NCI-H82 treated with DMSO at 0.1 percent for 48 hours (cell line): Measurements from ENCODE around the gene CSK.

Experiments used
- DNase-seq: peaks from one replicate; lab custom pipeline; 2025; ENCODE audit not compliant: unreplicated experiment; lab: John Stamatoyannopoulos, UW

Gene CSK

DNA sequence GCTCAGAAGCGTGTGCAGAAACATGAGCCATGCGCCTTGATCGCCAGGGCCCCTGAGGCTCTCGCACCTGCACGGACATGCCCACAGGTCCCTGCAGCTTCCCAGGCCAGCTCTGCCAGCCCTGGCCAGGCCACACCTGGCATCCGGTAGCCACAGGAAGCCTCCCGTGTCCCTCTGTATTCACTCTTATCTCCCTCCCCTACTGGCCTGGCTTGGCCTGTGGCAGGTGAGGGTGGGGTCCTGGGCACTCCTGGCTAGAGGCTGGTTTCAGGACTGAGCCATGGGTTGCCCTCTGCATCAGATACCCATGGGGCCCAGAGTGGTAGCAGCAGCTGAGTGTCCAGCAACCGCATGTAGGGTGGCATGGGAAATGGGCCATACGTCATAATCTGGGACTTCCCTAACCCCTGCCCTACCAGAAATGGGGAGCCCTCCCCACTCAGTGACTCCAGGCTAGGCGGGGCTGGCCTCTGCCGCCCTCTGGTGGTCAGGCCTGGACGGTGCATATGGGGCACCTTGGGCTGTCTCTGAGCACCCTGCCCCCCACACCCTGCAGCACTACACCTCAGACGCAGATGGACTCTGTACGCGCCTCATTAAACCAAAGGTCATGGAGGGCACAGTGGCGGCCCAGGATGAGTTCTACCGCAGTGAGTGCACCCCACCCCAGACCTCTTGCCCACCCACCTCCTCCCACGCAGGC is 18.1 kb downstream of the CSK start:
- no peak for DNase-seq

DNA sequence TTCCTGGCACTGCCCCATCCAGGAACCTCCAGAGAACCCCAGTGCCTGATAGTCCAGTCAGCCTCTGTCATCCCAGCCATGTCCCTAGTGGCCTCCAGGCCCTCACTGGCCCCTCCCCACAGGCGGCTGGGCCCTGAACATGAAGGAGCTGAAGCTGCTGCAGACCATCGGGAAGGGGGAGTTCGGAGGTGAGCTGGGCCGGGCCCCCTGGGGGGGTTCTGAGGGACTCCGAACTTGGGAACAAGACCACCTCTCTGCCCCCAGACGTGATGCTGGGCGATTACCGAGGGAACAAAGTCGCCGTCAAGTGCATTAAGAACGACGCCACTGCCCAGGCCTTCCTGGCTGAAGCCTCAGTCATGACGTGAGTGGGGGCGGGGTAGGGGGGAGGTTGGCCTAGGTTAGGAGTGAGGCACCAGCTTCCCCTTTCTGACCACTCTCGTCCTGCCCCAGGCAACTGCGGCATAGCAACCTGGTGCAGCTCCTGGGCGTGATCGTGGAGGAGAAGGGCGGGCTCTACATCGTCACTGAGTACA is 18.7 kb downstream of the CSK start:
- no peak for DNase-seq

DNA sequence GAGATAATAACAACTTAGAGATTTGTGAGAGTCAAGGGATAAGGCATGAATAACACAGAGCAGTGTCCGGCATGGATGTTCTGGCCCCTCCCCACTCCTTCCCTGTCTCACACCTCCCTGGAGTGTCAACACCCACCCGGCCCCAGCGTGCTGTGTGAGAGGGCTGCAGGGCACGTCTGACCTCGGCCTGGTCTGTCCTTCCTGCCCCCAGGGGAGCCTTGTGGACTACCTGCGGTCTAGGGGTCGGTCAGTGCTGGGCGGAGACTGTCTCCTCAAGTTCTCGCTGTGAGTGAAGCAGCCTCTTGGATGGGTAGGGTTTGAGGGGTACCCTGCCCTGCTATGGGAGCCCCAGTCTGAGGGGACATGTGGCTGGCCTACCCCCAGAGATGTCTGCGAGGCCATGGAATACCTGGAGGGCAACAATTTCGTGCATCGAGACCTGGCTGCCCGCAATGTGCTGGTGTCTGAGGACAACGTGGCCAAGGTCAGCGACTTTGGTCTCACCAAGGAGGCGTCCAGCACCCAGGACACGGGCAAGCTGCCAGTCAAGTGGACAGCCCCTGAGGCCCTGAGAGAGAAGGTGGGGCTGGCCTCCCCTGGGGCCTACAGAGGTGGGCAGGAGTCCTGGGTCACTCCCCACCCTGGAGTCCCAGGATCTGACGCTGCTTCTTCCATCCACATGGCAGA is 19.6 kb downstream of the CSK start:
- no peak for DNase-seq

DNA sequence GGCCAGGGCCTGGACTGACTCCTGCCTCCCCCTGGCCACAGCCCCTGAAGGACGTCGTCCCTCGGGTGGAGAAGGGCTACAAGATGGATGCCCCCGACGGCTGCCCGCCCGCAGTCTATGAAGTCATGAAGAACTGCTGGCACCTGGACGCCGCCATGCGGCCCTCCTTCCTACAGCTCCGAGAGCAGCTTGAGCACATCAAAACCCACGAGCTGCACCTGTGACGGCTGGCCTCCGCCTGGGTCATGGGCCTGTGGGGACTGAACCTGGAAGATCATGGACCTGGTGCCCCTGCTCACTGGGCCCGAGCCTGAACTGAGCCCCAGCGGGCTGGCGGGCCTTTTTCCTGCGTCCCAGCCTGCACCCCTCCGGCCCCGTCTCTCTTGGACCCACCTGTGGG is 20.4 kb downstream of the CSK start:
- DNase-seq, result no peak

DNA sequence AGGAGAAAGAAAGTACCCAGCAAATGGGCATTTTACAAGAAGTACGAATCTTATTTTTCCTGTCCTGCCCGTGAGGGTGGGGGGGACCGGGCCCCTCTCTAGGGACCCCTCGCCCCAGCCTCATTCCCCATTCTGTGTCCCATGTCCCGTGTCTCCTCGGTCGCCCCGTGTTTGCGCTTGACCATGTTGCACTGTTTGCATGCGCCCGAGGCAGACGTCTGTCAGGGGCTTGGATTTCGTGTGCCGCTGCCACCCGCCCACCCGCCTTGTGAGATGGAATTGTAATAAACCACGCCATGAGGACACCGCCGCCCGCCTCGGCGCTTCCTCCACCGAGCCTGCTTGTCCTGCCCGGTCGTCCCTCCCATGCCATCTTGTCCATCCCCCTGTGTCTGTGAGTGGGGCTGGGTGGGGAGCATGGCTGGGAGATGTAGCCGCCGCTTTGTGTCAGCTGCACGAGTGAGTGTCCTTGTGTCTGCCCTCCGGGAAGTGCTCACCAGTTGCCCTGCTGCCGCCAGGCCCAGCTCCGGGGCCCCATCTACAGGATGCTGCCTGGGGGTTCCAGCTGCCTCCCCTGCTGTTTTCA is 21.1 kb downstream of the CSK start:
- DNase-seq, result no peak

DNA sequence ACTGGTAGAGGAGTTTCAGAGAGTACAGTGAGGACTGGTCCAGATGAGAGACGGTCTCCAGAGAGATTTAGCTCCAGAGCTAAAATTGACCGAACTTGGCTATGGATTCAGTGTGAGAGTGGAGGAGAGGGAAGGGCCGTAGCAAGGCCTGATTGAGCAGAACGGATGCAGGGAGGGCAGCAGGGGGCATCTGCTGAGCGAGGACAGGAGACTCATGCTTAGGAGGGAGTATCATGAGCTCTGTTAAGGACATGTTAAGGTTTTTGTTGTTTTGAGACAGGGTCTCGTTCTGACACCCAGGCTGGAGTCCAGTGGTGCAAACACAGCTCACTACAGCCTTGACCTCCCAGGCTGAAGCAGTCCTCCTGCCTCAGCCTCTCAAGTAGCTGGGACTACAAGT is 23.1 kb downstream of the CSK start:
- no peak for DNase-seq

DNA sequence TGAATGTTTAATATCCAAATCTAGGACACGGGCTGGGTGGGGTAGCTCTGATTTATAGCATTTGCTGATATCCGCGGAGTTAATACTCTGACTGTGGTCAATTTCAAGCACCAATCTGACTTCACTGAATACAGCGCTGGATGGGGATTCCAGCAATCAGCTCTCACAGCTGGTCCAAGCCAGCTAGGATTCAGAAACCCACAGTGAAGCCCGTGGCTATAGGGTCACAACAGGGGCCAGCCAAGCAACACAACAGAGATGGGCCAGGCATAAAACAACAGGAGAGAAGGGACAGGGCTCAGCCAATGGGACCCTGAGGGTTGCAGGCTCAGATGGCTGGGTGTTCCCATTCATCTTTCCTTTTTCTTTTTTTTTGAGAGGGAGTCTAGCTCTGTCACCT is 25.4 kb downstream of the CSK start:
- DNase-seq, result no peak

DNA sequence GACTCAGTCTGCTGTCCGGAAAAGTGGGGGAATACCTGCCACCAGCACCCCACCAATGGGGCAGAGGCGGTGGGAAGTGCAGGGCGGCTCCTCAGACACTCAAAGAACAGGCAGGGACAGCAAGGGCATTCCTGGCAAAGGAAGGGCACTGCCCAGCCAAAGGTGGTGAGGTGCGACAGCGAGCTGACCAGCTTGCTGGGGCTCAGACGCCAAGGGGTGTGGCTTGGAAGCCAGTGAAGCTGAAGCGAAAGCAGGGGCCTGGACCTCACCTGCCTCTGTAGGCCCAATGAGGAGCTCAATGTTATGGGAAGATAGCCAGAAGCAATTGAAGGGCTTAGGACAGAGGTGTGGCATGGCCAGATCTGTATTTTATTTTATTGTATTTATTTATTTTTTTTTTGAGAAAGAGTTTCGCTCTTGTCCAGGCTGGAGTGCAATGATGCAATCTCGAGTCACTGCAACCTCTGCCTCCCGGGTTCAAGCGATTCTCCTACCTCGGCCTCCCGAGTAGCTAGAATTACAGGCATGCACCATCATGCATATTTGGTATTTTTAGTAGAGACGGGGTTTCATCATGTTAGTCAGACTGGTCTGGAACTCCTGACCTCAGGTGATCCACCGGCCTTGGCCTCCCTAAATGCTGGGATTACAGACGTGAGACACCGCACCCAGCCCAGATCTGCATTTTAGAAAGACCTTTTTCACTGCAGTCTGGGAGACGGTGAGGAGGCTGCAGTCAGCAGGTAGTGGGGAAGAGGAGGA is 26.4 kb downstream of the CSK start:
- no peak for DNase-seq

DNA sequence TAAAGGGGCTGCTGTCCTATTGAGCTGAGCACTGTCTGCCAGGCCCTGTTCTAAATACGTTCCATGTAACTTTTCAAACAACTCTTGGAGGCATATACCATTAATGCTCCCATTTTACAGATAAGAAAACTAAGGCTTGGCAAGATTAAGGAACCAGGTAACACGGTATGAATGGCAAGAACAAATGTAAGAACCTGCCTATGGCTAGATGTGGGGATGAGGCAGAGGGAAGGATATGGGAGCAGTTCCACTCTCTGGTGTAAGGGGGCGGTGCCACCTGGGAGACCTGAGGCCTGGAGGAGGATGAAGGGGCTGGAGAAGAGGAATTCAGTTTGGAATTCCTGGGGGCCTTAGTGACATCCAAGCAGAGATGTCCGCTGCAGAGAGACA is 27.0 kb downstream of the CSK start:
- DNase-seq, result no peak

DNA sequence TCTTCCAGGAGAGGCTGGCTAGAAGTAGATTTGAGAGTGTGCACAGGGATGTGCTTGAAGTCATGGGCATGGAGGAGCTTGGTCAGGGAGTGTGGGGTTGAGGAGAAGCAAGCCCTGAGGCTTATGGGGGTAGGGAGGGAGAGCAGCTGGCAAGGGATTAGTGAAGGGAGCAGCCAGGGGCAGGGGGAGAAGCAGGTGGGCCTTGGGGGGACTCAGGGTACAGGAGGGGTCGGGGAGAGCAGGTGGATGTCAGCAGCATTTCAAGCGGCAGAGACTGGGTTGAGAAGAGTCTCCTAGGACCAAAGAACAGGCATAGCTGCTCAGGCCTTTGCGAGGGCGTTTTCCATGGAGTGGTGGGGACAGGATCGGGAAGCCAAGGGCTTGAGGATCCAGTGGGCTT is 27.4 kb downstream of the CSK start:
- peak; percentile 33 for DNase-seq

DNA sequence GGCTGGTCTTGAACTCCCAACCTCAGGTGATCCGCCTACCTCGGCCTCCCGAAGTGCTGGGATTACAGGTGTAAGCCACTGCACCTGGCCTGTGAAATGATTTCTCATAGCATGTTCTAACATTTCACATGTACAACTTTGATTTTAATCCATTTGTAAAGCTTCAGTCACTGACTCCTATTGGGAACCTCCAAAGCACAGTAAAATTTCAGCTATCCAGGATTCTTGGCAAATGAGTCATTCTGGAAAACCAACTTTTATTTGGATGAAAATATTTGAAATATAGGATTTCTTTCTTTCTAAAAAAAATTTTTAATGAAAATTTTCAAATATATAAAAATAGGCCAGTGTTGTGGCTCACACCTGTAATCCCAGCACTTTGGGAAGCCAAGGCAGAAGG is 28.1 kb downstream of the CSK start:
- no peak for DNase-seq

DNA sequence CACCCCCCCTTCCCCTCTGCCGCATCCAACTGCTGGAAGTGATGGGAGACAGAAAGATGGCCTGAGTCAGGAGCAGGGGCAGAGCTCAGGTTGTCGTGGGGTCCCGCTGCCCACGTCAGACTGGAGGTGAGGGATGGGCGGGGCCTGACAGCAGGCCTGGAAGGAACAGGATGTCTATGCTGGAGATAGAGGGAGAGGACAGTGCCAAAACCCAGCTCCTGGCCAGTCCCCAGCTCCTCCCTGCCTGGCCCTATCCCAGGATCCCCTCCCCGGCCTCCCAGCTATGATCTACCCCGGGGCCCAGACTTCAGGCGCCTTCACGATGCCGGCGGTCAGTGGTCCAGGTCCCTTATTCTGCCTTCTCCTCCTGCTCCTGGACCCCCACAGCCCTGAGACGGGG is 30.7 kb downstream of the CSK start, which contains the start of gene LMAN1L:
LMAN1L (plus strand) TSS at position 303 of the 400 bp plus-strand sequence; CDS start at position 323, 20 bp downstream.
- DNase-seq, result no peak

DNA sequence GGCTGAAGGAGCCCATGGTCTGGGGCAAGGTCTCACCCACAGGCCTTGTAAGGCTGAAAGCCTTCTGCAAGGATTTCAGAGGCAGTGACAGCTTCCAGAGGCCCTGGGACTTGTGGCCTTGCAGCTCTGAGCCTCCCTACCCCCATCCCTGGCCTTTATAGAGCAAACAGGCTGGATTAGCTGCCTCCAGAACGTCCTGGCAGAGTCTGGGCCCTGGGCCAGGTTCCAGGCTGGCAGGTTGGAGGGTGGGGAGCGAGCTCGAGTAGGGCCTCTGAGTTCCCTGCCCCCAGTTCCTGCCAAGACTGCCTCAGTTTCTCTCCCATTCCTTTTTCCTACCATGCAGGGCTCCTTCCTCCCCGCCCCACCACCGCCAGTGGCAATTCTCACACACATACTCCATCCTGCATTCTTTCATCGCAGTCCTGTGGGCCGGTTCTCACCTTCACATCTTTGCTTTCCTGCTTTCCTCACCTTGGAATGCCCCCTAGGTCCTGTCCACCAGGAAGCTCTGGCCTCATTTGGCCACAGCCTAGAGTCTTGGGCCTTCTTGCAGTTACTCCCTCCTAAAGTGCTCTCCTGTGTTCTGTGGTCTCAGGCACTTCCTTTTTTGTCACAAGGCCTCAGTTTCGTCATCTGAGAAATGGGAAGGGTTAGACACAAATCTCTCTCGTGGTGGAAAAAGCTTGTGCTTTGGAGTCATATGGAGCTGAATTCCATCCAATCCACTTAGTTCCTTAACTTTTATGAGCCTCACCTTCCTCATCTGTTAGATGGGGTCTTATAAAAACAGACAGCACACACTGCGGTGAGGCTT is 33.4 kb downstream of the CSK start:
- no peak for DNase-seq

DNA sequence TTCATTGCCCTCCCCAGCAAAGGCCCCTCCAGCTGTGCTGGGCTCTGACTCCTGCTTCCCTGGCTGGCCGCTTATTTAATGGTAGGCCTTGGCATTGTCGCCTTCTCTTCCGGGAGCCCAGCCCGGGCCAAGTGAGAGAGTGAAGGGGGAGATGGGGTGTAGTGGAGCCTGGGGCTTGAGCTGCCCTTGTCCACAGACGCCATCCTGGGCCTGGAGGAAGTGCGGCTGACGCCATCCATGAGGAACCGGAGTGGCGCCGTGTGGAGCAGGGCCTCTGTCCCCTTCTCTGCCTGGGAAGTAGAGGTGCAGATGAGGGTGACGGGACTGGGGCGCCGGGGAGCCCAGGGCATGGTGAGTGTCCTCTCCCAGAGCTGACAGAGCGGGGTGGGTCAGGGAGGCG is 34.1 kb downstream of the CSK start:
- DNase-seq, result no peak

DNA sequence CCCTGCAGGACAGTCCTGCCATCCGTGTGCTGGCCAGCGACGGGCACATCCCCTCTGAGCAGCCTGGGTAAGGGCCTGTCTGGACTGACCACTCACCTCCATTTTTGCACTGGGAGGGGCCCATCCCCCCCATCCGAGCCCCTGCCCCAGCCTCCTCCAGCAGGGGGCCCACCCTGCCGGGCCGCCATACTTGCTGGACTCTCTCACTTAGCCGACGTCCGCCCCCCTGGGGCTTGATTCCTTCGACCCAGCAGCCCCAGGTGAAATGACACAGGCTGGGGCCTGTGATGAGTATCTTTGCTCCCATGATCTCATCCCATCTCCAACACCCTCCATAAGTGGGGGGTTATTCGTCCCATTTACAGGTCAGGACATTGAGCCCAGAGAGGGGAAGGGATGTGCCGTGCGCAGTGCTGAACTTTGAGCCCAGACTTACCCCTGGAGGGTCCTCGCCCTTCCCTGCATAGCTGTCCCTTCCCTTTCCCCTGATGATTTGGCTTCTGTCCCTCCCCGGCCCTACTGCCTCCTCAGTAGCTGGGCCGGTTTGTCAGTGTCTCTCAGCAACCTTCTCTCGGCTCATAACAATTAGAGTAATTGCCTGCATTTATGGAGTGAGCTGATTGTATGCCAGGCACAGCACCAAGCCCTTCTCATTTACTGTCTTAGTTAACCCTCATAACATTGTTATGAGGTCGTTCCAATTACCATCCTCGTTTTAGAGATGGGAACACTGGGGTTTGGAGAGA is 34.9 kb downstream of the CSK start:
- no peak for DNase-seq

DNA sequence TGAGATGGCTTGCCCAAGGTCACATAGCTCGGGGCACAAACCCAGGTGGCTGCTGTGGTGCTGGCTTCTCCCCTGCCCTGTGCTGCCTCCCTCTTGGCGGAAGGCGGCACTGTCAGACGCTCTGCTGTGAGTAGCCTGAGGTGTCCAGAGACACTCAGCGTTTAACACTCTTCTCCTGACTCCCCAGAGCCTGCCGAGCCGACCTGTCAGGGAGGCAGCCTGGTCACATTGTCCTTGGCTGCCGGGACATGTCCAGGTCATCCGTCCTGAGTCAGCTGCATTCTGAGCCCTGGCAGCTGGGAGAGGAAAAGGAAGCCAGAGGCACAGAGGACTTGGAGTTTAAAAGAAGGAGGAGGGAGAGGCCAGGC is 35.5 kb downstream of the CSK start:
- no peak for DNase-seq

DNA sequence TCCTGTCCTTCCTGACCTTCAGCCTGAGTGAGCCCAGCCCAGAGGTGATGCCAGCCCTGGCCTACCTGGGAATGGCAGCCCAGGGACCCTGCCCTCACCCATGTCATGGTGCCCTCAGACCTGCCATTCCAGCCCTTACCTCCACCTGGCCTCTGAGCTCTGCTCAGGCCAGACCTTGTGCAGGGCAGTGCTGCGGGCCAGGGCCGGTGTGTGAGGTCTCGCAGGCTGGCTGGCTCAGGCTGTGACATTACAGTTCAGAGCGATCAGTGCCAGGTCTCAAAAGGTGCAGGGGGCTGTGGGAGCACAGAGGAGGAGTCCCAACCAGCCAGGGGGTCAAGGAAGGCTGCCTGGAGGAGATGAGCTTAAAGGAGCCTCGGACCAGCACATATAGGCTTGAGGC is 38.2 kb downstream of the CSK start:
- DNase-seq, result no peak

DNA sequence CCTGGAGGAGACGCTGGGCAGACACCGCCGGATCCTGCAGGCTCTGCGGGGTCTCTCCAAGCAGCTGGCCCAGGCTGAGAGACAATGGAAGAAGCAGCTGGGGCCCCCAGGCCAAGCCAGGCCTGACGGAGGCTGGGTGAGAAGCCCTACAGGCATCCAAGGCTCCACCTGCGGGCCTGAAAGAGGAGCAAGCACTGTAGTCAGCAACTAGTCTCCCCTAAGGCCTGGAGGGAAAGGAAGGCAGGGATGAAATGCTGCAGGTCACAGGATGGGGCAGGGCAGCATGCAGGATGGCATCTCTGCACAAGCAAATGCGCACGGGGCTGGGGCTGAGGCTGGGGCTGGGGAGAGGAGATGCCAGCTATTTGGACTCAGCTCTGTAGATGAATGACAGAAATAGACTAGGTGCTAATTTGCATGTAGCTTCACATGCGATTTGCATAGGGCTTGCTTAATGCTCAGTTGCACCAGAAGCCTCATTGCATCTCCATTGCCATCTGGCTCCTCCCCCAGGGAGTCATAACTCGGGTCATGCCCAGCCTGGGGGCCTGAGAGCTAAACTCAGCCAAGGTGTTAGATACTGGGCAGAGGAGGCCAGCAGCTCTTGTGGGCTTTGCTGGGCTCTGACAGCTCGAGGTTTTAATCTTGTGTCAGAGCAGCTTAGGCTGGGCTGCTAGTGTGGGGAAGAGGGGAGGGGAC is 39.4 kb downstream of the CSK start:
- DNase-seq, result peak; percentile 65

DNA sequence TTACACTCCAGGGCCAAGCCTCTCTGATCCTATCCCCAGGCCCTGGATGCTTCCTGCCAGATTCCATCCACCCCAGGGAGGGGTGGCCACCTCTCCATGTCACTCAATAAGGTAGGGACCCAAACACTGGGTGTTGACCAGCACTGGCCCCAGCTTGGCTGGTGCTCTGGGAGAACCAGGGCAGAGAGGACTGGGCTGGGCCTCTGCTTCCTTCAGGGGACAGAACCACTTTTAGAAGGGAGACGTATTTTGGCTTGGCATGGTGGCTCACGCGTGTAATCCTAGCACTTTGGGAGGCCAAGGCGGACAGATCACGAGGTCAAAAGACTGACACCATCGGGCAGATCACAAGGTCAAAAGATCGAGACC is 39.9 kb downstream of the CSK start:
- DNase-seq, result no peak
